GM18951 (cell line): ENCODE measurements around the gene ABCC4.

Experiments used
- POLR2A ChIP-seq: IDR thresholded peaks from 4 replicates; pipeline ENCODE4 v1.6.1; 2011; ENCODE audit warnings: mild to moderate bottlenecking; ENCODE audit not compliant: insufficient read length, insufficient read depth; ENCODE audit errors: extremely low read depth
- in situ Hi-C: fragments of 300-500 bp; cut with MboI; formaldehyde crosslinking; loops from one replicate; pipeline ENCODE4 v1.12.0; 2022; ENCODE audit warnings: low sequenced_read_pairs, mixed read lengths, inconsistent platforms; ENCODE audit not compliant: unreplicated experiment

ABCC4 gene

DNA sequence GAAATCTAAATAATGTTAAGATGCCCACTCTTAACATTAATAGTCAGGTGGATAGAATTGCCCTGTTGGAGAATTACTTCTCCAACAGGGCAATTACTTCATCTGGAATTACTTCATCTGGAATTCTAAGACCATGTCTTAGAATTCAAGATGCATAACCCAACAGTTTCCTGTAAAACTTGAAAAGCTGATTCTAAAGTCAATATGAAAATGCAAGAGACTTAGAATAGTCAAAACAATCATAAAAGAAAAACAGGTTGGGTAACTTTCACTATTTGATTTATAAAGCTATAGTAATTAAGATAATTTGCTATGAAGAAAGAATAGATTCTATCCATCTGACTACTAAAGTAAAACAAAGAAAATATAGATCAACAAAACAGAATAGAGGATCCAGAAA lies 75.2 kb downstream of the ABCC4 start:
- no peak for TF ChIP-seq POLR2A
- in situ Hi-C loops, result no loop called here

DNA sequence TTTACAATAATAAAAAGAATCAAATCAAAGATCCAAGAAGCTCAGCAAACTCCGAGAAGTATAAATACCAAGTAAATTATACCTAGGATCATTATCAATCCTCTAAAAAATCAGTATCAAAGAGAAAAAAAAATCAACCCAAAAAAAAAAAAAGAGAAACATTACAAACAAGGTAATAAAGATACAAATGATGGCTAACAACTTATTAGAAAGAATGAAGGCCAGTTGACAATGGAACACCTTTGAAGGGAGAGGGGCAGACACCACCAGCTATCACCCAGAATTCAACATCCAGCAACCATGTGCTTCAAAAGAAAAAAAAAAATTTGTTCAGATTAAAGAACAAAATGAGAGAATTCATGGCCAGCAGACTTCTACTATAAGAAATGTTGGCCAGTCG lies 77.2 kb downstream of the ABCC4 start:
- TF ChIP-seq POLR2A, result no peak
- in situ Hi-C loops, result no loop called here

DNA sequence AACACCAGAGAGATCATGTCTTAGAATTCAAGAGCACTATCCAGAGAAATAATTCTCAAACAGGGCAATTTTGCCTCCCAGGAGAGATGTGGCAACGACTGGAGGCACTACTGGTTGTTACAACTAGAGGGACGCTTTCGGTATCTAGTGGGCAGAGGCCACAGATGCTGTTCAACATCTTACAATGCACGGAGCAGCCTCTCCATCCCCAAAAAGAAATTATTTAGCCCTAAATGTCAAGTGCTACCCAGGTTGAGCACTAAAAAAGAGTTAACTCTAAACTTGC lies 78.6 kb downstream of the ABCC4 start:
- in situ Hi-C loops, result no loop called here
- no peak for TF ChIP-seq POLR2A

DNA sequence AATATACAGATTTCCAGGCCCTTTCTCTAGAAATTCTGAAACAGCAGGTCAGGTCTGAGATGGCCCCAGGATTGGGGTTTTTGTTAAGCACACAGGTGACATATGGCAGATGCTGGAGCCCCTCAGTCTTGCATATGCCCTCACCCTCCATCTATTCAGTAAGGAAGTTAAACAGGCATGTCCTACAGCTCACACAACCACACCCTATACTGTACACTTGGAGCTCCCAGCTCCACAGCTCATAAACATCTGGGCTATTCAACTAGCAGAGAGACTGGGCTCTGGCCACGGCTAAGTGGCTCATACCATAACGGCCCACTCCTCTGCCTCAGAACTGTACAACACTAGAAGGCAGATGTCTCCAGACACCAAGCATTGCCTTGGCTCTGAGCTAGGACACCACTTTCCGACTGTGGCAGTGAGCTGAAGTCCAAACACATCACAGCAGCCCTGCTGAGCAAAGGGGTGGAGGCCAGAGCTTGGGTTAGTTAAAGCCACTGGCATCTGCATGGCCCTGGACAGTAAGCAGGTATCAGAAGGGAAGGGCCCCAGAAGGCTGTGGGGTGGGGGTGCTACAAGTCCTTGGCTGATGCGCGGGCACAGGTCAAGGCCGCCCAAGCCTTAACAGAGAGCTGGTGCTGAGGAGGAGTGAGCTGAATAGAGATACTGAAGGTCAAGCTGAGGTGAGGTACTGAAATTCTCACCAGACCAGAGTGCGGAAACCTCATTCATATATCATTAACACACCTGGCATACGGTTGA lies 79.1 kb downstream of the ABCC4 start:
- in situ Hi-C loops, result no loop called here
- no peak for TF ChIP-seq POLR2A

DNA sequence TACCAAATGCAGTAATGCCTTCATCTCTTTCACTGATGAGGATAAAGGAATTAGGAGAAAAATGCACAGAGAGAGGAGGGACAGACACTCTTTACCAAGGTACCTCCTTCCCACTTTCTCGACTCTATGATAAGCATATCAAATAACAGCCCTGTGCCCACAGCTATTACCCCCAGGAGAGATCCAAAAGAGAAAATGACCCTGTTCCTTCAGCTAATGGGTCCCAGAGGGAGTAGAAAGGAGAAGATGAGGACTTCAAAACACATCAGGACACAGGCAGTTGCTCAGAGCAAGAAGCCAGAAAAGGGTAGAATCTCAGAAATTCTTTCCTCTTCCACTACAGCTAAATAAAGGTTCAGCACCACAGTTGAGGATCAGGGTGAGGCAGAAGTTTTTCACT lies 80.6 kb downstream of the ABCC4 start:
- in situ Hi-C loops, result no loop called here

DNA sequence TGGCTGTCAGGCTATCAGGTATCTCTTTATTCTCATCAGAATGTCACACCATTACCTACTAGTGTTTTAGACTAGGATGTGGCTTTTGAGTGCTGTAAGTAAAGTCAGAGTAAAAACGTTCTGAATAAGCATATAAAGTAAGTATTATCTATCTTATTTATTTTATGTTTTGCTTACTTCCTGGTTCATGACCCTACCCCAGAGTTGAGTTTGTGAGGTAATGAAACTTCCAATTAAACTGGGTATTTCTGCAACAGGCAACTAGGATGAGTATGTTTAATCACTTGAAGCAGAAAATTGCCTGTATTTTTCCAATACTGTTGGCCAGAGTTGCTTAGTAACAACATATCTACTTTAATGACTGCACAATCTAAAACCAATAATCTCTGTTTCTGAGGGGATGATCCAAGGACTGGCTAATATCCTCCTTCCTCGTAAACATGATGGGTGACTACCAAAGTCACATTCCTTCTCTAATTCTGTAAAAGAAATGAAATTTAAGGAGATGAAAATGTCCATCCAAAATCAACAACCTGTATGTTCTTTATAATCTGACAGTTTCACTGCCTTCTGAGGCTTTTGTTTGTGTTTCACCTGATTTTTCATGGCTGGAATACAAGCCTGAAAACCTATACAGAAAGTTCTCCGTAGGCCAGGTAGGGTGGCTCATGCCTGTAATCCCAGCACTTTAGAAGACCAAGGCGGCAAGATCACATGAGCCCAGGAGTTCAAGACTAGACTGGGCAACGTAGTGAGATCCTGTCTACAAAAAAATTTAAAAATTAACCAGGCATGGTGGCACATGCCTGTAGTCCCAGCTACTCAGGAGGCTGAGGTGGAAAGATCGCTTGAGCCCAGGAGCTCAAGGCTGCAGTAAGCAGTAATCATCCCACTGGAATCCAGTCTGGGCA lies 83.1 kb downstream of the ABCC4 start:
- in situ Hi-C loops, result no loop called here
- no peak for TF ChIP-seq POLR2A

More for the DNA sequence above, 80.6 kb downstream of the ABCC4 start:
- no peak for TF ChIP-seq POLR2A

DNA sequence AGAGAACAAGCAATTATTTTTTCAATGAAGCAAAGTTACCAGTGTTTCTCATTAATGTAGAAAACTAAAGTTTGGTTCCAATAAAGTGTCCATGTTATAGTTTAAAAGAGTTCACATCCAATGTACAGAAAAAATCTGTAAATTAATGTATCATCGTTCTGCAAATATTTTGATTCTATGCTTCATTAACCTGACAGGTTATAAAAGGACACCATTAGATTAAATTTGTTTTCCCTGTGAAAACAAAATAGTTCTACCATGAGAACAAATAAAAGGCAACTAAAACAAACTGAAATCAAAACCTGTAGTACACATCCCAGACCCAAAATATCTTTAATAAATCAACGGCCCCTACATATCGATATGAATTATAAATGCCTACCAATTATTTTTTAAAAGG lies 85.1 kb downstream of the ABCC4 start:
- in situ Hi-C loops, result no loop called here
- TF ChIP-seq POLR2A, result no peak

DNA sequence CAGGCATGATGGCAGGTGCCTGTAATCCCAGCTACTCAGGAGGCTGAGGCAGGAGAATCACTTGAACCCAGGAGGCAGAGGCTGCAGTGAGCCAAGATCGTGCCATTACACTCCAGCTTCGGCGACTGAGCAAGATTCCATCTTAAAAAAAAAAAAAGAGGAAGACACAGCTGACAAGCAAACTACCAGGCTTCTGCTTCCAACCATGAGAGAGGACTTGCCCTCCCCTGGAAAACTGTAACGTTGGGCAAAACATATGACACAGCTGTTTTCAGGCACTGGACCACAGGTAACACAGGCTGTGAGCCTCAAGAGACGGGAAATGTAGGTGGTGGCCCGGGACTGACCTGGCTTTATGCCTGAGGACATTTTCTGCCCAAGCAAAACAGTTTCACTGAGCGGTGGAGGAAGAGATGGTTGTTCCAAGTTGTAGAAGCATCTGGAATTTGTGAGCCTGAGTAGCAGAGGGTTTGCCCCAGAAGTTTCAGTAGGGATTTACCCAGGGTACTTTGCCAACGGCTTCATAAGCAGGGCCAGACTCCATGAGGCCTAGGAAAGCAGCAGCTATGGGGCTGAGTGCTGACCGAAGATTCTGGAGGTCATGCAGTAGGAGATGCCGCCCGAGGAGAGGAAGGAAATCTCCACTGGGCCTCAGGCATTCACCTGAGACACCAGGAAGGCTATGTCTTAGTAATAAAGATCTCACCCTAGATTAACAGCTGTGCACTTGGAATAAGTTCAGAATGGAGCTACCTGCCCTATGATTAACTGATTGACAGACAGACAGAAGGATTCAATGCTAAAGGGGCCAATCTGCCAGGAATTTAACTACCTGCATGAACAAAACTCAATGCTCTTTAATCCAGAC lies 88.0 kb downstream of the ABCC4 start:
- no peak for TF ChIP-seq POLR2A
- in situ Hi-C loops, result no loop called here

DNA sequence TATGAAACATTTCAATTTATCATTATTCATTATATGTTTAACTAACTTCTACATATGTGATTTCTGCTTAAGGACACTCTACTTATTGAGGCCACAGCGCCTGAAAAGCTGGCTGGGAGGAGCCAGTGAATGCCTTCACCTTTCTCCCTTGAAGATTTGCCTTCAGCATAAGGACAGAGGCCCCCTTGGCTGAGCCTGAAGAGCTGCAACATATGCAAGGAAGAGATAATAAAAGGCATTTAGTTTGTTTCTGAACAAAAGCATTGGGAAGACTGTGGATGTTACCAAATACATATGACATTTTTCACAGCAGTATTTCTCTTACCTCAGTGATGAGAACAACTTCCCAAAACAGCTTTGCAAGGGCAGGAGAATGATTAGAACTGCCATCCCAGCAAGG lies 92.1 kb downstream of the ABCC4 start:
- in situ Hi-C loops, result no loop called here
- TF ChIP-seq POLR2A, result no peak

DNA sequence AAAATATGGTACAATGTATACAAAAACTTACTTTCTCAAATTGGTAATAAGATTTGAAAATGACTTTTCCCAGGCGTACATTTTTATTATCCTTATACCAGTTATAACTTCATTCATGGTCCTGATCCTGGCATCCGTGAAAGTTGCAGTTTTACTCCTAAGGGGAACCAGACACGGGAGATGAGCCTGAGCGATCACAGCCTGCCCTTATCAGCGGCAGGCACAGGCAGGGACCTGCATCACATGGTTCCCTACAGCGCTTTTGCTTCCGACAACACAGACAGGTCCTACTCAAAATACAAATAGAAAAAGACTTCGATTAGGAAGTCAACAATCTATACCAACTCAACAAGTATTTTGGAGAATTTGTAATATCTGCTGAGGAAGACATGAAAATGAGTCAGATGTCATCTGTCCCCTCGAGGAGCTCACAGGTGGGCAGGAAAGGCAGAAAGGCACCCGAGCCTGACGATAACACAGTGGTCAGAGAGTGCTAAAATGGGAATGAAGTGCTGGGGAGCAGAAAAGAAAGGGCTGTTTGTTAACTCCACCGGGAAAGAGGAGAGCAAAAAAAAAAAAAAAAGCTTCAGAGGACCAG lies 93.4 kb downstream of the ABCC4 start:
- in situ Hi-C loops, result no loop called here
- TF ChIP-seq POLR2A, result no peak

DNA sequence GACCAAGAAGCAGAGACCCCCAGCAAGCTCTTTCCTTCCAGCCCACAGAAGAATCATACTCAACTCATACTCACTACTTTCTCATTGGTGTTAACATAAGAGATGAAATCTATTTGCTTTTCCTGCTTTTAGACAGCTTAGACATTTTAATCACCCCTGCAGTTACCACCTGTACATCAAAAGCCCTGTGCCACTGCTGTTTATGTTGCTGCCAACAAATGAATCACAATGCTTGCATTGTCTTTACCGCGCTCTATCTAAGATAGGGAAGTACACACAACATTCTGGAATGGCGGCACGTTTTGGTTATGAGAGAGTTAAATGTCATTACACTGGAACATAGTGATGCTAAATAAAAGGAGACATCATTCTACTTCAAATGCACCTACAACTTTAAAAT lies 95.1 kb downstream of the ABCC4 start:
- in situ Hi-C loops, result no loop called here
- no peak for TF ChIP-seq POLR2A

DNA sequence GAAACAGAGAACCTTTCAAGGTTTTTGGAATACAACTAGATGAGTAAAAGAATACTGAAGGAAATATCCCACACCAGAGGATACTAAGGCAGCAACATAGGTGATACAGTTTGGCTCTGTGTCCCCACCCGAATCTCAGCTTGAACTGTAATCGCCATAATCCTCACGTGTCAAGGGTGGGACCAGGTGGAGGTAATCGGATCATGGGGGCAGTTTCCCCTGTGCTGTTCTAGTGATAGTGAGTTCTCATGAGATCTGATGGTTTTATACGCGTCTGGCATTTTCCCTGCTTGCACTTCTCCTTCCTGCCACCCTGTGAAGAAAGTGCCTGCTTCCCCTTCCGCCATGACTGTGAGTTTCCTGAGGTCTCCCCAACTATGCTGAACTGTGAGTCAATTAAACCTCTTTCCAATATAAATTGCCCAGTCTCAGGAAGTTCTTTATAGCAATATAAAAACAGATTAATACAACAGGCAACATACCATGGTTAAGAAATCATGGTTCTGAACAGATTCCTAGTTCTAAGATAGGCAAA lies 97.0 kb downstream of the ABCC4 start:
- no peak for TF ChIP-seq POLR2A
- in situ Hi-C loops, result no loop called here
